NK-92 (cell line): ENCODE data around the gene PLEKHM2.
"Not testable (repeated sequence)": the region's sequence is repeated elsewhere in the genome, so short reads cannot be mapped to it uniquely, and the experiment has no call there.

Experiments
- DNase-seq: peaks from one replicate; lab custom pipeline; 2025; ENCODE audit not compliant: unreplicated experiment; lab: John Stamatoyannopoulos, UW

Gene PLEKHM2, protein sequence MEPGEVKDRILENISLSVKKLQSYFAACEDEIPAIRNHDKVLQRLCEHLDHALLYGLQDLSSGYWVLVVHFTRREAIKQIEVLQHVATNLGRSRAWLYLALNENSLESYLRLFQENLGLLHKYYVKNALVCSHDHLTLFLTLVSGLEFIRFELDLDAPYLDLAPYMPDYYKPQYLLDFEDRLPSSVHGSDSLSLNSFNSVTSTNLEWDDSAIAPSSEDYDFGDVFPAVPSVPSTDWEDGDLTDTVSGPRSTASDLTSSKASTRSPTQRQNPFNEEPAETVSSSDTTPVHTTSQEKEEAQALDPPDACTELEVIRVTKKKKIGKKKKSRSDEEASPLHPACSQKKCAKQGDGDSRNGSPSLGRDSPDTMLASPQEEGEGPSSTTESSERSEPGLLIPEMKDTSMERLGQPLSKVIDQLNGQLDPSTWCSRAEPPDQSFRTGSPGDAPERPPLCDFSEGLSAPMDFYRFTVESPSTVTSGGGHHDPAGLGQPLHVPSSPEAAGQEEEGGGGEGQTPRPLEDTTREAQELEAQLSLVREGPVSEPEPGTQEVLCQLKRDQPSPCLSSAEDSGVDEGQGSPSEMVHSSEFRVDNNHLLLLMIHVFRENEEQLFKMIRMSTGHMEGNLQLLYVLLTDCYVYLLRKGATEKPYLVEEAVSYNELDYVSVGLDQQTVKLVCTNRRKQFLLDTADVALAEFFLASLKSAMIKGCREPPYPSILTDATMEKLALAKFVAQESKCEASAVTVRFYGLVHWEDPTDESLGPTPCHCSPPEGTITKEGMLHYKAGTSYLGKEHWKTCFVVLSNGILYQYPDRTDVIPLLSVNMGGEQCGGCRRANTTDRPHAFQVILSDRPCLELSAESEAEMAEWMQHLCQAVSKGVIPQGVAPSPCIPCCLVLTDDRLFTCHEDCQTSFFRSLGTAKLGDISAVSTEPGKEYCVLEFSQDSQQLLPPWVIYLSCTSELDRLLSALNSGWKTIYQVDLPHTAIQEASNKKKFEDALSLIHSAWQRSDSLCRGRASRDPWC

DNA sequence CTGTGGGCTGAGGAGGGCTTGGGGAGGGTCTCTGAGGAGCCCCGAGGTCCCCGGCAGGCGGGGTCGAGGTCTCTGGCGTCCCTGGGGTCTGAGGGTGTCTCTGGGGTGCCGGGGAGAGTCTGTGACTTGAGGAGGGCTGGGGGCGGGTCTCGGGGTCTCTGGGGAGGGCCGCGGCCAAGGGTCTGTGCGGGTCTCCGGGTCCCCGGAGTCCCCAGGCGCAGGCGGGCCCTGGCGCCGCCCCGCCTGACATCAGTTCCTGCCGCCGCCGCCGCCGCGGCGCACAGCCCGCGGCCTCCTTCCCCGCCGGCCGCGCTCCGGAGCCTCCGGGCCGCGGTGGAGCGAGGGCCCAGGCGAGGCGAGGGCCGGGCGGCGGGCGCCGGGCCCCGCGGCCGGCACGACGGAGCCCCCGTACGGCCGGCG is at the start of gene PLEKHM2:
Gene PLEKHM2, plus strand, starts transcription at position 279 of the 420 bp plus-strand sequence. CDS start 239 bp downstream, outside the sequence.
- no peak for DNase-seq

DNA sequence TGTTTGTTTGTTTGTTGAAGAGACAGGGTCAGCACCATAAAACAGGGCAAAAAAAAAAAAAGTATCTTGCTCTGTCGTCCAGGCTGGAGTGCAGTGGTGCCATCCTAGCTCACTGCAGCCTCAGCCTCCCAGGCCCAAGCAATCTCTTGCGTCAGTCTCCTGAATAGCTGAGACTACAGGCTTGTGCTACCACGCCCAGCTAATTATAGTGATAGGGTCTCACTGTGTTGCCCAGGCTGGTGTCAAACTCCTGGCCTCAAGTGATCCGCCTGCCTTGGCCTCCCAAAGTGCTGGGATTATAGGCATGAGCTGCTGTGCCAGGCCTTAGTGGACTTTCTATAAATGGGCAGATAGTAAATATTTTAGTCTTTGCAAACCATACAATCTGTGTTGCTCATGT is 47.7 kb upstream of the PLEKHM2 start:
- DNase-seq = no peak

DNA sequence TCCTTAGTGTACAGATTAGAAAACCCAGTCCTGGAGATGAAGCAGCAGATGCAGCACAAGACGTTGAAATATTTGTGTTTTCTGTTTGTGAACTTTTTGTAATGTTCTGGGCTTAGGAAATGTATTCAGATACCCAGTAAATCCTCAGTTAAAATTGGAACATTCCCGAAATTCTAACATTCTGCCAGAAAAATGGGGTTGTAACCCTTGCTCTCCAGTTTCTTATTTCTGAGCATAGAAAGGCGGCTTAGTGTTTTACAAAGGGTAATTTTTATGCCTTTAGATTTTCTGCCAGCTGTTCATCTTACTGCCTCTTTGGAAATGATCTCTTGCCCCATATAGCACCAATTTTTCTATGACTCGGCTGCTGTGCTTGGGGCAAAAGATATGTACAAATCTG is 46.3 kb upstream of the PLEKHM2 start:
- DNase-seq = no peak

DNA sequence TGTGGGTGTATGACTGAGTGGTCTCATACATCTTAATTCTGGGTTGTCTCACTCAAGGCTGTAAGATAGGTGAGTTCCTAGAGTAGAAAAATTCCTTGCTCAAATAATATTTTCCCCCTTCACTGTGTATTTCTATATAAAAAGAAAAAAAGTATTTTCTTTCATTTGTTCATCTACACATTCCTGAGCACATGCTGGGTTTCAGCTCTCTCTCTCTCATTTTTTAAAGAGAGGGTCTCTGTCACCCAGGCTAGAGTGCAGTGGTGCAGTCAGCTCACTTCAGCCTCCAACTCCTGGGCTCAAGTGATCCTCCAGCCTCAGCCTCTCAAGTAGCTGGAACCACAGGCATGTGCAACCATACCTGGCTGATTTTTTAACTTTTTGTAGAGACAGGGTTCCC is 44.9 kb upstream of the PLEKHM2 start:
- DNase-seq = no peak

DNA sequence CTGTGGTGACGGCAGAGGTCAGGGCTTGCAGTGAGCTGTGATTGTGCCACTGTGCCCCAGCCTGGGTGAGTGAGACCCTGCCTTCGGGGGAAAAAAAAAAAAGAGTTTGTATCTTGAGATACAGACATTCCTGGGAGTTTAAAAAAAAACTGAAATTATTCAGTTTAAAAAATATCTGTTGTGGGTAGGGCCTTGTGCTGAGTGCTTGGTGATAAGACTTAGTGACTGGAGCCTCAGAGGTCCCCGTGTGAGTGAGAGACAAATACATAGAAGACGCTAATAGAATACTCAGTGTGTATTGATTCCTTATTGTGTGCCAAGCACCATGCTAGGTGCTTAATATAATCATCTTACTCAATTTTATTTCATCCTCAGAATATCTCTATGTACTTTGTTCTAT is 44.2 kb upstream of the PLEKHM2 start:
- no peak for DNase-seq

DNA sequence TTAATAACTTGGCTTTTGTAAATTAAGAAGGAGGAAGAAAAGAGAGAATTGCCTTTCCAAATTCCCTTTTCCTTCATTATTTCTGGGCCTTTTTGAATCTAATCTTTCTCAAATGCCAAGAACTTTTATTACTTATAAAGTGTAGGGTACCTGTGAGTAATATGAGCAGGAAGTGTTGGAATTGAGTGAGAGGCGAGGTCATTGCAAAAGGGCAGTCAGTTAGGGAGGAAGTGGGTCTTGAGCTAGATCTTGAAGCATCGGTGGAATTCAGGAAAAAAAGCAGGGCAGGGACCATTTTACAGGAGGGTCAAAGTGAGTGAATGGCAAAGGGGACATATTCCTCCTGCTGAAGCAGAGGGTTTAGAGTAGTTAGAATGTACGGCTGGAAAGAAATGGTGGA is 43.5 kb upstream of the PLEKHM2 start:
- DNase-seq = no peak

DNA sequence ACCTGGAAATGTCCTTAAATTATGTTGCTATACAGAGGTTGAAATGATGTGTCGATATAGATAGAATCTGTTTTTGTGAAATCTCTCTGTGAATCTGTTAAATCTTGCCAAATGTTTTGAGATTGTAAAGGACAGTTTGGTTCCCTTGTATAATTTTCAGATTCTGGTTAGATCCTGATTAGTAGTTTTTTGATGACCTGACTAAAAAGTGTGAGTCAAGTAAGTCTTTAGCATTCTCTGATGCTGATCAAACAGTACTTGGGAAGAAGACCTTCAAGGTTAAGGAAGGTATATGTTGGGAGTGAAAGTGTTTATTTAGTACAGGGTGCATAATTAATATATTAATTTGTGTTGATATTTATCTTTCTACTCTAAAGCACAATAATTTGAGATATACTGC is 34.2 kb upstream of the PLEKHM2 start:
- DNase-seq = no peak

DNA sequence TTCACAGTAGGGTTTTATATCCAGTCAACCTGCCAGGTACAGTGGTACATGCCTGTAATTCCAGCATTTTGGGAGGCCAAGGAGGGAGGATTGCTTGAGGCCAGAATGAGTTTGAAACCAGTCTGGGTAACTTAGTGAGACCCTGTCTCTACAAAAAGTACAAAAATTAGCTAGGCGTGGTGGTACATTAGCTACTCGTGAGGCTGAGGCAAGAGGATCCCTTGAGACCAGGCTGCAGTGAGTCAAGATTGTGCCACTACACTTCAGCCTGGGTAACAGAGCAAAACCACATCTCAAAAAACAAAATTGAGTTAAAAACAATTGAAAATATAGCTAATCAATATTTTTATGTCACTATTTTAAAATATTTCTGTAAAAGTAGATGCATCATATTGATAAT is 33.7 kb upstream of the PLEKHM2 start:
- DNase-seq = no peak

DNA sequence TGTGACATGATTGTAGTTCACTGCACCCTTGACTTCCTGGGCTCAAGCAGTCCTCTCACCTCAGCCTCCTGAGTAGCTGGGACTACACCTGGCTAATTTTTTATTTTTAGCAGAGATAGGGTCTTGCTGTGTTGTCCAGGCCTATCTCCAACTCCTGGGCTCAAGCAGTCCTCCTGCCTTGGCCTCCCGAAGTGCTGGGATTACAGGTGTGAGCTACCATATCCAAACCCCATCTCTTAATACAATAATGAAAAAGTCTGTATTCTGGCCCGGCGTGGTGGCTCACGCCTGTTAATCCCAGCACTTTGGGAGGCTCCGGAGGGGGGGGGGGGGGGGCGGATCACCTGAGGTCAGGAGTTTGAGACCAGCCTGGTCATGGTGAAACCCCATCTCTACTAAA is 32.0 kb upstream of the PLEKHM2 start:
- DNase-seq = not testable (repeated sequence)

DNA sequence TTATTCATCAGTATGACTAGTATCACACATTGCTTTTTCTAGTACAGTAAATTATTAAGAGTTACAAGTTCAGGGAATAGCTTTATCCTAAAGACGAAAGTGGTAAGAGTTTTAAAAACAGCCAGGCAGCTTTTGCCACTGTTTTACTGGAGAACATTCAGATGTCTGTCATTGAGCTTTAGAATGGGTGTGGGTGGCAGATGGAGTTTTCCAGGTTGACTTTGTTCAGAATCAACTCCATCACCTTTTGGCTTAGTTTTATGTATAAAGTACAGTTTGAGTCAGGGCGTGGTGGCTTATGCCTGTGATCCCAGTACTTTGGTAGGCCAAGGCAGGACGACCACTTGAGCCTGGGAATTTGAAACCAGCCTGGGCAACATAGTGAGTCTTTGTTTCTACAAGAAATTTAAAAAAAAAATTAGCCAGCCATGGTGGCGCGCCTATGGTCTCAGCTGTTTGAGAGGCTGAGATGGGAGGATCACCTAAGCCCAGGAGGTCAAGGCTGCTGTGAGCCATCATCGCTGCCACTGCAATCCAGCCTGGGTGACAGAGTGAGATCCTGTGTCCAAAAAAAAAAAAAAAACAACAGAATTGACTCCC is 29.9 kb upstream of the PLEKHM2 start:
- DNase-seq = no peak

DNA sequence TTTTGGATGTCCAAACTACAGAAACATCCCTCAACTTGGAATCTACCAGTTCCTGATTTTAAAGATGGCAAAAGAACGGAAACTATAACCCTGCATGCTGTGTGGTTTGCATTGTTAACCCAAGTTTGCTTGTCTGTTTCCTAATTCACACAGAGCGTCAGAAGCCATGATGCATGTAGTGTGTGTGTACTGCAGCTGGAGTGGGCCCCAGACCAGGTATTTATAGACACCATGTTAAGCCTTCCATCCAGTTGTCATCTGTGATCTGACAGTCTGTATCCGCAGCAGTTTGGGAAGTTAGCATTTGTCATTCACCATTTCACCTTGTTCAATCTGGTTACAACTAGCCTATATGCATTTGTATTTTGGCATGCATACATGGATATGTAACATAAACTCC is 27.7 kb upstream of the PLEKHM2 start:
- no peak for DNase-seq

DNA sequence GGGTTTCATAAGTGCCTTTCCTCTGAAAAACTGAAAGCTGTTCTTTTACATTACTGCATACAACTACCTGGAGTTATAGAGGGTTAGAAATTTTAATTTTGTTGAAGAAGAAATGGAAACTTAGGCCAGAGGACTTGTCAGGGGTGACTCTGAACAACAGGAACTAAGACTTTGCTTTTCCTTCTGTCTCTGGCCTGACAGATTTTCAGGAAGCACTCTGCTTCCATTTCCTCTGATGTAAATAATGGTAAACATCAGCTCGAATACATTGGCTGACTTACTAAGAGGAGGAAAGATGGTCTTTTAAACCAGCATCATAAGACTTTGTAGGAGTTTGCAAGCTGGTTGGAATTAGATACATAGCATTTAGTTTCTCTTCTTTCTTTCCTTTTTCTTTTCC is 27.1 kb upstream of the PLEKHM2 start:
- no peak for DNase-seq

DNA sequence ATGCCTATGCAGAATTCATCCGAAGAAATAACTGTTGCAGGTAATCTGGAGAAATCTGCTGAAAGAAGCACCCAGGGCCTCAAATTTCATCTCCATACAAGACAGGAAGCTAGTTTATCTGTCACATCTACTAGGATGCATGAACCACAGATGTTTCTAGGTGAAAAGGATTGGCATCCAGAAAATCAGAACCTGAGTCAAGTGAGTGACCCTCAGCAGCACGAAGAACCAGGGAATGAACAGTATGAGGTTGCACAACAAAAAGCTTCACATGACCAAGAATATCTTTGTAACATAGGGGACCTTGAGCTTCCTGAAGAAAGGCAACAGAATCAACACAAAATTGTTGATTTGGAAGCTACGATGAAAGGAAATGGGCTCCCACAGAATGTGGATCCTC is 24.0 kb upstream of the PLEKHM2 start:
- no peak for DNase-seq

DNA sequence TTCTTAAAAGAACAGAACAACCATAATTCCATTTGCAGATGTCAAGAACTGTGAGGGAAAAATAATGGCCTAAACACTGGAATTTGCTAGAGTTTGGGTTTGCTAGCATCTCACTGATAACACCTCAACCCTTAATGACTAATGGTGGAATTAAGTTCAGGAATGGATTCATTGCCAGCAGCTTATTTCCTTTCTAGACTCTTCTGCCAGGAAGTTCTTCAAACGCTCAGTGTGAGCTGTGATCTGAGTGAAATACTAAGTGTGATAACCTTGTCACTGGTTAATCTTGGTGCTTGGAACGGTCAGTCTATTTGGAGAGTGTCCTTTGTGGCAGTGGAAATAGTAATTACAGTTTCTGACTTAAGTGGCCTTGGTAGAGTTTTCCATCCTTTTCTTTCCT is 21.6 kb upstream of the PLEKHM2 start:
- no peak for DNase-seq

DNA sequence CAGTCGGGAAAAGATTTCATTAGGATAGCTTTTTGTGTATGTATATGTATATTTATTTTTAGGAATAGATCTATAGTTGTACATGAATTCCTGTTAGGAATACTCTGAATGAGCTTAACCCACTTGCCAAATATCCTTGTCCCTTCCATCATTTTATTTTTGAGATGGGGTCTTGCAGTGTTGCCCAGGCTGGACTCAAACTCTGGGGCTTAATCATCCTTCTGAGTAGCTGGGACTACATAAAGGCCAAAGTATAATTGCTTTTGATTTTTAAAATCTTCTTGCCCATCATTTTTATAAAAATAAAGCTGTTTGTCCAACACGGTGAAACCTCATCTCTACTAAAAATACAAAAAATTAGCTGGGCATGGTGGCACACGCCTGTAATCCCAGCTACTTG is 20.2 kb upstream of the PLEKHM2 start:
- DNase-seq = no peak

DNA sequence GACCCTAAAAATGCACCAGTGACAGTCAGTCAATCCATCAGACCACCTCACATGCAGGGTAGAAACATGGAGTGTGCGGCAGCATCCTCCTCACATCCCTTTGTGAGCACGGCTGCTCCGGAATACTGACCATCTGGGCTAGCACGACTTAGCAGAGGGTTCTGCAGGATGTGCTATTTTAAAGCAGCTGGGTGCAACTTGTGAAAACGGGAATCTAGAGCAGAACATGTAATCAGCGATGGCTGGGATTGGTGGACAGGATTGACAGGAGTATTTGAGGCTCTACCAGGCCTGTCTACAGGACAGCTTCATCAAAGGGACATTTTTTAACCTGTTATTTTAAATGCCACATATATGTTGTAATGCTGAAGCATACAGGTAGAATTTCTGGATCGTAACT is 16.8 kb upstream of the PLEKHM2 start:
- DNase-seq = no peak

DNA sequence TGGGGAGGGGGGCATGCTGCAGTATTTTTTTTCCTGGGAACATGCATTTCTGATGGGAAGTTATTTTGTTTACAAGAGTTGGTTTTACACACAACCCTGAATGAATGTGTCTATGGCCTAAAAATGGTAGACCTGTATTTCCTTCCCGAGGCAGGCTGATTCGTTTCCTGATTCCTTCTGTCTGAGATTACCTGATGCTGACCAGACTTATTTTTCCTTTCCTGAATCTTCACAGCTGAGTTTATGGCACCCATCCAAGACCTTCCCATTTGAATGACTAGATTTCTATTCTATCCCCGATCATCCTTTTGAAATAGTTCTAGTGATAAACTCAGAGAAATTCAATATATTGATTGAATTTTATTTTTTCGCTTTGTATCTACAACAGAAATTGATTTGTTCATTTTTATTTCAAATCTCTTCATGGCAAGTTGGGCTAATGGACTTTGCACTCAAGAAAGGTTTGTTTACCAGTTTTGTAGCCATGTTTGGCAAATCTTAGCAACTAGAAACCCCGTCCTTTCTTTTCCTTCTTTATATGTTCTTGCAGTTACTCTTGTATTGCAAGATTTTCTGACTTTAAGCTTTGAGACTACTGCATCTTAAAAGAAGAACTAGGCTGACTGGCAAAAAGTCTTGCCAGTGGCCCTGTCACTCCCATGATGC is 15.9 kb upstream of the PLEKHM2 start:
- DNase-seq = no peak

DNA sequence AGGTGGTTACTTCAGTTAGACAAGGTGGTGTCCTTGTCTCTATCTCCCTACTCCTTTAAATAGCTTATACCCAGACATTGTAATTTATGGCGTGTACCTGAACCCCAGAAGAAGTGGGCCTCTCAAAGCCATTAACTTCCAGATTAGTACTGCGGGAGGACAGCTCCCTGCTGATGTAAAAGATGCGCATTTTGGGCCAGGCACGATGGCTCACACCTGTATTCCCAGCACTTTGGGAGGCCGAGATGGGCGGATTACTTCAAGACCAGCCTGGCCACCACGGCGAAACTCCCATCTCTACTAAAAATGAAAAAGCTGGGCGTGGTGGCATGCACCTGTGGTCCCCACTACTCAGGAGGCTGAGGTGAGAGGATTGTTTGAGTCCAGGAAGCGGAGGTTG is 15.0 kb upstream of the PLEKHM2 start:
- no peak for DNase-seq

DNA sequence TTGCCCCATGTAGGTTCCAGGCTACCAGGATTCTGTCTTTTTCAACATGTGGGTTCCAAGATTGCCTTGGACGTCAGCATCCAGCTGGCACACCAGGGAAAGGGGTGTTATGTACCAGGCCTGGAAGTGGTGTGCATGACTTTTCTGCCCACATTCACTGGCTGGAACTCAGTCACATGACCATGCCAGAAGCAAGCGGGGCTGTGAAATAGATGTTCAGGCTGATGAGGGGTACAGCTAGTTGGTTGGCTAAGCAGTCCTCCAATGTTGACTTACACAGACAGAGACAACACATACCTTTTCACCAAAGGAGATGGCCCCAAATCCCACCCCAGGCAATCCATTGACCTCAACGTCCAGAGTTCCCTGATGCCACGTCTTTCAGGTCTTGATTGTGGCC is 14.3 kb upstream of the PLEKHM2 start:
- no peak for DNase-seq

DNA sequence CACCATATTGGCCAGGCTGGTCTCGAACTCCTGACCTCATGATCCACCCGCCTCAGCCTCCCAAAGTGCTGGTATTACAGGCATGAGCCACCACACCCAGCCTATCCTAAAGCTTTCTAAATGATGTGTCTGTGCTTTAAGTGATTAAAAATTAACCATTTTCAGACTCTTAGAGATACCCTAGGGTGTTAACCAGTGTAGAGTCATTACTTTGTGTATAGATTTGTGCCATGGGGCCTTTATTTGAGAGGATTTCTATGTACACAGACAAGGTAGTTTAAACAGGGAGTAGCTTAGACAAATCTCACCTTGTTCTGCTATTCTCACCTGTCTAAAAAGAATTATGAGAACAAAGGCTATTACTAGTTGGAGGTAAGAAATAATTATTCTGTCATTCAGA is 12.7 kb upstream of the PLEKHM2 start:
- no peak for DNase-seq
